NCI-H1092 treated with DMSO at 0.1 percent for 48 hours (cell line): Measurements from ENCODE around the gene IKBKG.
"Not testable (repeated sequence)": the region's sequence is repeated elsewhere in the genome, so short reads cannot be mapped to it uniquely, and the experiment has no call there.

ENCODE experiments used
- DNase-seq: peaks from one replicate; lab custom pipeline; 2025; lab: John Stamatoyannopoulos, UW

IKBKG gene

DNA sequence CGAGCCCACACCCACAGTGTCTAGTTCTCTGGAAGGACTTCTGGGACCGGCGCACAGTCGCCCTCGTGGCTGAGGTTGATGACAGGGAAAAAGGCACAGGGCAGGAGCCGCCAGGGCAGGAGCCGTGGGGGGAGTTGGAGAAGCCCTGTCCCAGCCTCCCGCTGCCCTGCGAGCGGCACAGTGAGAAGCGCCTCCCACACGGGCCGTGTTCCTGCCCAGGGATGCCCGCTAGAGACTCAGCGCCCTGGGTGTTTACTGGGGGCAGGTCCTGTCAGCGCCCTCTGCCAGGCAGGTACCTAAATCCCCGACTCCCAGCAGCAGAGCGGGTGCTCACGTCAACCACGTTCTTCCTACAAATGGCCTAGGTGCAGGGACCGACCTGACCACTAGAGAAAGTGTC lies 11.5 kb downstream of the IKBKG start:
- not testable (repeated sequence) for DNase-seq

DNA sequence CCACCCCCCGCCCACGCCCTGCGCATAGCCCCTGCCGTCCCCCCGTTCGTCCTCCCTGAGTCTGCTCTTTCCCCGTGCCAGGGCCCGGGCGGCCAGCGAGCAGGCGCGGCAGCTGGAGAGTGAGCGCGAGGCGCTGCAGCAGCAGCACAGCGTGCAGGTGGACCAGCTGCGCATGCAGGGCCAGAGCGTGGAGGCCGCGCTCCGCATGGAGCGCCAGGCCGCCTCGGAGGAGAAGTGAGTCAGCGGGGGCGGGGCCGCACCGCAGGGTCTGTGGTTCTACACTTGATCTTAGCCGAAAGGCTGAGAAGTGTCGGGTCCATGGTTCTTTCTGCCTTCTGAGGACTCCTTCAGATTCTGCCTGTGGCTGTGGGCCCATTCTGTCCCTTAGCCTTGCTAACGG lies 12.9 kb downstream of the IKBKG start:
- not testable (repeated sequence) for DNase-seq

DNA sequence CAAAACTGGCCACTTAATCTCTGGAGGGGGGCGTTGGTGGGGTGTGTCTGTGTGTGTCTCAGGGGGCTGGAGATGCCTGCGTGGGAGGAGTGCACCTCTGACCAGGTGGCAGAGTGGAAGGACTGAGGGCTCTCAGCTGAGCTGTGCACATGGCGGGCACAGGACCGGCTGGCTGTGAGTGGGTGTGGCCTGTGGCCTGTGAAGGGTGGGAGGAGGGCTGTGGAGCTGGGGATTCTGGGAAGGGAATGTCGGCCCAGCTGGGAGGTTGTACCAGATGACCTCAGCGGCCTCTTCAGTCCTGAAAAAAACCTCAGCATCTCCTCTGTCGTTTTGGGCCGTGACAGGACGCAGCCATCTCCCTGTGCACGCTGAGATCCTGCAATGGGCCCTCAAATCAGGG lies 14.9 kb downstream of the IKBKG start:
- not testable (repeated sequence) for DNase-seq

GRCh38 chrX:154570361-154570760 lies 22.9 kb downstream of the IKBKG start:
- not testable (repeated sequence) for DNase-seq

DNA sequence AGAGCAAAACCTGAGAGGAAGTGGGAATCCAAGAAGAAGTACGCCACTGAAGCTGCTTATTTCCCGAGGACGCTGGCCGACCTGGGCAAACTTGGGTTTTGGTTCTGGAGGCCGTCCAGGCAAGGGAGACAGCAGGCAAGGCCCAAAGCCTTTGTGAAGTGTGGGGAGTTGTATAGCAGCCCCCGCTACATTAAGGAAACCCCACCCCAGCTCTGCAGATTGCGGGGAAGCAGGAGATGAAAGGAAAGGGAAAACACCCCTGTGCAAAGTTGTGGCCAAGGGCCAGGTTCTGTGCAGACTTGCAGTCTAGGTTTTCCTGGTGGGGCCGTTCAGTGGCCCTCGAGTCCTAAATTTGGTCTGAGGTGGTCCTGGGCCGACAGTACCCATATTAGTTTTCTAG lies 25.6 kb downstream of the IKBKG start:
- DNase-seq = not testable (repeated sequence)

- DNase-seq = not testable (repeated sequence)
These were observed 27.7 kb downstream of the IKBKG start for GRCh38 chrX:154575076-154575475.

DNA sequence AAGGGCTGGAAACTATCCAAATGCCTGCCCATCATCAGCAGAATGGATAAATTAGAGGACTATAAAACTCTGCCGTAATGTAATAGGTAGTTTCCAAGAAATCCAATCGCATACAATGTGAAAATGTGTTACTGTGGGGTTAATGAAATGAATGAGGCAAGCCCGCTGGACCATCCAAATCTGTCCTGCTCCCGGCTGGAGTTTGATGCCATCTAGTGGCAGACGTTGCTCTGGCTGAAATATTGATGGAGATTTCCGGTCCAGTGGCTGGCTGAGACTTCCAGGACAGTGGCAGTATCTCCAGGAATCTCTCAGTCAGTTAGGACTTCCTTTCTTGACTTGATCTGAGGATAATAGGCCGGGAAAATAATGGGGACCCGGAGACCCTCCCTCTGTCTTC lies 35.6 kb downstream of the IKBKG start:
- DNase-seq = not testable (repeated sequence)

DNA sequence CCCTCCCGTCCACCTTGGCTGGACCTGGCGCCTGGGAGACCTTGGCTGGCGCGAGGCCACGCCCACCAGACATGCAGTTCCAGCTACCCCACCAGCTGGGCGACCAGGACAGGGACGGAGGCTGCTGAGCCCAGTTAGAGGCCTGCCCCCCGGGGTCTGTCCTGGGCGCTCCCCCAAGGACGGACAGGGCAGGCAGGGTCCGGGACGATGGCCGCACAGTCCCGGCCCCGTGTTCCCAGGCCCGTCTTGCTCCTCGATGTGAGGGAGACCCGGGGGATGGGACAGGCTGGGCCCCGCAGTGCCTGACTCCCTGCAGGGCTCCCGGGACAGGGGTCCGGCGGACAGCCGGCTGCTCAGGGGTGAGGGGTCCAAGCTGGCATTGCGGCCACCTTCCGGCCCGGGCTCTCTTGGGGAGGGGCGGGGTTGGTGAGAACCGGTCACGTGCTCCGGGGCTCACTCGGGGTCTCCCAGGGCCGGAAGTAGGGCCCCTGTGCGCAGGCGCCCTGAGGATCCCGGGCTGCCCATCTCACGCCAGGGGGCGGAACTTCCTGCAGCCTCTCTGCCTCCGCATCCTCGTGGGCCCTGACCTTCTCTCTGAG lies 37.3 kb downstream of the IKBKG start, which contains the start of gene CTAG1A:
Gene CTAG1A (plus strand): TSS at position 549 of the 599 bp plus-strand sequence. CDS start 74 bp downstream, outside the sequence.
- DNase-seq = not testable (repeated sequence)

GRCh38 chrX:154590415-154590814 lies 43.0 kb downstream of the IKBKG start:
- DNase-seq = not testable (repeated sequence)

- DNase-seq = no peak
These were observed 45.1 kb downstream of the IKBKG start for GRCh38 chrX:154592505-154592904.

GRCh38 chrX:154593201-154593600 lies 45.8 kb downstream of the IKBKG start:
- no peak for DNase-seq

- no peak for DNase-seq
These were observed 47.1 kb downstream of the IKBKG start for GRCh38 chrX:154594491-154594890.

DNA sequence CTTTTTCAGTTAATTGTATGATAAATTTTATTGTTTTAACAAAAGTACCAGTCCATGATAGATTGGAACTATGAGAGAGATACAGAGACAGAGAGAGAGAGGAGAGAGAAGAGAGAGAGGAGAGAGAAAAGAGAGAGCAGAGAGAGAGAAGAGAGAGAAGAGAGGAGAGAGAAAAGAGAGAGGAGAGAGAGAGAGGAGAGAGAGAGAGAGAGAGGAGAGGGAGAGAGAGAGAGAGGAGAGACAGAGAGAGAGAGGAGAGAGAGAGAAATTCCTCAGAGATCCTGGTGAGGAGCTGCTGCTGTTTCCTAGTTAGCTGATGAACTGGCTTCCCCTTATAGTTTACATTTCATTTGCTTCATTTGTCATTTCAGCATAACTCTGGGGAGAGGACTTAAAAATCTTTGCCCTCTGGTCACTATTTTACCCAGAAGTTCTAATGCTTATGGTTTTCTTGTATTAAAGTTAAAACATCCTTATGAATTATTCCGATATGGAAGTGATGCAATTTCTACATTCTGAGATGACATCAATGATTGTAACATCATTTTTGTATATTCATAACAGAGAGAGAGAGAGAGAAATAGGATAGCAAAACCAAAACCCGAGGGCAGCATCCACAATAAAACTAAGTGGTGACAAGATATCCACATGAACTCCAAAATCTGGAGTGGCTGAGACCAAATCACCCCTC lies 48.3 kb downstream of the IKBKG start:
- no peak for DNase-seq

DNA sequence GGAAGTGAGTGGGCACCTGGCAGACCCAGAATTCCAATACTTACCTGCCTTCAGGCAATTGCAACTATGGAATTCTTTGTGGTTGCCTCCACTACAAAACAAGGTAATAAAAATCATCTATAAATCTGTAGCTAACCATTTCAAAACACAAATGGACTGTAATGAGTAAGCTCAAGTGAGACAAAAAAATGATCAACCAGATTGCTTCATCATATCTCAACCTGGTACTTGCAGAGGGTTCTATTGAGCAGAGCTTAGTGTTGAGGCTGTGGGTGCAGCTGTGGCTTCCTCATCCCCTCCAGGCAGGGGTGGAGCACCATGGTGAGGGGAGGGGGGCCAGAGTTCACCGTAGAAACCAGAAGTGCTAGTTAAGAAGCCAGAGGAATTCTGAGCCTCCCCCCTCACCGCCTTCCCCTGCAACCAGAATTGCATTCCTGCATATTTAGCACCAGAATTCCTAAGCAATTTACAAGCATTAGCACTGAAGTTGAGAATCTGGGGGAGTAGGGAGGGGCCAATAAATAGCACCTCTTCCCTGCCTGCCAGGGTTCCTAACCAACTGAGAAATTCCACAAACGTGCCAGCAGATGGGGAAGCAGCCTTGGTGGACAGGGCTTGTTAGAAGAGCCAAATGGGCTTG lies 49.0 kb downstream of the IKBKG start:
- DNase-seq = no peak

DNA sequence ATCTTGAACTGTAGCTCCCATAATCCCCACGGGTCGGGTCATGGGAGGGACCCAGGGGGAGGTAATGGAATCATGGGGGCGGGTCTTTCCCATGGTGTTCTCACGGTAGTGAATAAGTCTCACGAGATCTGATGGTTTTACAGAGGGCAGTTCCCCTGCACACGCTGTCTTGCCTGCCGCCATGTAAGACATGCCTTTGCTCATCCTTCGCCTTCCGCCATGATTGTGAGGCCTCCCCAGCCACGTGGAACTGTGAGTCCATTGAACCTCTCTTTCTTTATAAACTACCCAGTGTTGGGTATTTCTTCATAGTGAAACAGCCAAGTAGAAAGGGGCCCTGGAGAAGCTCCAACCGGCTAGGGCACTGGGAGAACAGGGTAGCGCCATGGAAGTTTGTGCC lies 49.8 kb downstream of the IKBKG start:
- no peak for DNase-seq

- DNase-seq = no peak
These were observed 51.2 kb downstream of the IKBKG start for GRCh38 chrX:154598656-154599055.

GRCh38 chrX:154599531-154599930 lies 52.1 kb downstream of the IKBKG start:
- no peak for DNase-seq

- DNase-seq = no peak
These were observed 53.4 kb downstream of the IKBKG start for GRCh38 chrX:154600759-154601374.

DNA sequence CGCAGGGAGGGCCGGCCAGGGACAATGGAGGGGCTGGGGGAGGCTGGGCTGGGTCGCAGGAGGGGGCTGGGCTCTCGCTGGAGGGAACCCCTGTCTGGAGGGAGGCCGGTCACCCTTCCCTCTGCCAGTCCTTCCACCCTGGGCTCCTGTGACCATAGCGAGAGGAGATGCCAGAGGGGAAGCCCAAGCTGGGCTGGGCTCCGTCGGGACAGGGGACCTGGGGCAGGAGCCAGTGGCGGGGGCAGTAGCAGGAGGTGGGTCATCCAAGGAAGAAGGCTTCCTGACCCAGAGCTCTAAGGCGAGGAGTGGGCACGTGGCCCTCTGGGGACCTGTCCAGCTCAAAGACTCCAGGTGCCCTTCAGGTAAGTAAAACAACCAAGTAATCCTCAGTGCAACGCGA lies 54.8 kb downstream of the IKBKG start:
- no peak for DNase-seq

- DNase-seq = no peak
These were observed 55.5 kb downstream of the IKBKG start for GRCh38 chrX:154602766-154603437.

DNA sequence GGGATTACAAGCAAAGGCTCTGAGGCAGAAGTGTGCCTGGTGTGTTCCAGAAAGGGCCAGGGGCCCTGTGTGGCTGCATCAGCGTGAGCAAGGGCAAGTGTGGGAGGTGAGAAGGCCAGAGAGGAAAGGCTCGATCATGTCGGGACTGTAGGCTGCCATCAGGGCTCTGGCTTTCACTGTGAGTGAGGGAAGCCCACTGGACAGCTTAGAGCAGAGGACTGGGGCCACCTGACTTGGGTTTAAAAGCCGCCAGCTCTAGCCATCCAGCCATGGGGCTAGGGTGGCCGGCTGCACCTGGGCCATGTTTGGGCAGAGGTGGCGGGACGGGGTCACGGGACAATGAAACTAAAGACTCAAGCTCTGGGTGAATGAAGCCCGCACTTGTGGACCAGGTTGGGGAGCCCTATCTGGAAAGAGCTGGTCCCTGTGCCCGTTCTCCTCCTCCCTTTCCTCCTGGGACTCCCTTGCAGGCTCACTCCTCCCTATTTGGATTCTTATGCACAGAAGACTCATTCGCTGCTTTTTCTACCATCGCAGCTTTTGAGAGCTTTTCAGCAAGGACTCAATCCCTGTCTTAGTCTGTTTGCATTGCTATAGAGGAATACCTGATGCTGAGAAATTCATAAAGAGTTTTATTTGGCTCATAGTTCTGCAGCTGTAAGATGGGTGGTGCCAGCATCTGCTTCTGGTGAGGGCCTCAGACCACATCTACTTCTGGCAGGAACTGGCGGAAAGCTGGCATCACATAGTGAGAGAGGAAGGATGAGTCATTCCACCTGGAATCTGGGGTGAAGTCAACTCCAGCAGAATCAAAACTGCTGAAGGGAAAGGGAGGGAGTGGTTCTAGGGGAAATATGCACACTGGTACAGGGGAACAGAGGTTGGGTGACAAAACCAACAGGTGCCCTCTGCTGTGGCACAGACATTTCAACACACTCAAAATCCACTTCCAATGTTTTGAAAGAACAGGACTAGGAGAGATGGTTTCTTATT lies 56.3 kb downstream of the IKBKG start:
- no peak for DNase-seq
